HL-60/S4 treated with retinoic acid at 250 ng/mL for 4 days and 3 days (cell line): ENCODE measurements around the gene ST8SIA3.
"Not testable (repeated sequence)": the region's sequence is repeated elsewhere in the genome, so short reads cannot be mapped to it uniquely, and the experiment has no call there.

Experiments
- in situ Hi-C: fragments of 300-500 bp; cut with MboI; formaldehyde crosslinking; loops from 2 replicates; pipeline ENCODE4 v1.7.0; 2022; ENCODE audit warnings: low sequenced_read_pairs

ST8SIA3 gene

GRCh38 chr18:57362714-57363113 is 10.4 kb downstream of the ST8SIA3 start:
- in situ Hi-C loops = no loop called here

- in situ Hi-C loops = no loop called here
Measured at GRCh38 chr18:57364460-57364859, 12.1 kb downstream of the ST8SIA3 start.

- in situ Hi-C loops = no loop called here
Measured at GRCh38 chr18:57366528-57367081, 14.2 kb downstream of the ST8SIA3 start.

- in situ Hi-C loops = no loop called here
Measured at GRCh38 chr18:57372444-57372843, 20.1 kb downstream of the ST8SIA3 start.

- in situ Hi-C loops = no loop called here
Measured at GRCh38 chr18:57373017-57373416, 20.7 kb downstream of the ST8SIA3 start.

- in situ Hi-C loops = no loop called here
Measured at GRCh38 chr18:57376503-57376902, 24.1 kb downstream of the ST8SIA3 start.

GRCh38 chr18:57389271-57389670 is 36.9 kb downstream of the ST8SIA3 start:
- in situ Hi-C loops = no loop called here

GRCh38 chr18:57390044-57390443 is 37.7 kb downstream of the ST8SIA3 start:
- in situ Hi-C loops = no loop called here

- in situ Hi-C loops = not testable (repeated sequence)
Measured at GRCh38 chr18:57394749-57395148, 42.4 kb downstream of the ST8SIA3 start.

GRCh38 chr18:57396831-57397230 is 44.5 kb downstream of the ST8SIA3 start:
- in situ Hi-C loops = not testable (repeated sequence)

GRCh38 chr18:57397440-57398132 is 45.2 kb downstream of the ST8SIA3 start:
- in situ Hi-C loops = no loop called here

GRCh38 chr18:57404345-57404744 is 52.0 kb downstream of the ST8SIA3 start:
- in situ Hi-C loops = no loop called here

GRCh38 chr18:57409650-57410049 is 57.3 kb downstream of the ST8SIA3 start:
- in situ Hi-C loops = no loop called here

GRCh38 chr18:57410749-57411148 is 58.4 kb downstream of the ST8SIA3 start:
- in situ Hi-C loops = no loop called here

GRCh38 chr18:57416542-57416941 is 64.2 kb downstream of the ST8SIA3 start:
- in situ Hi-C loops = no loop called here
